ENCODE data around the gene EFNA2. TPM values are rescaled to one million over a fixed set of nuclear protein-coding genes. Genes with fewer than 3 reads are reported as not detected.

The EFNA2 gene
- total RNA-seq, 1 experiment from 2014 or later, result 11.4 TPM

DNA sequence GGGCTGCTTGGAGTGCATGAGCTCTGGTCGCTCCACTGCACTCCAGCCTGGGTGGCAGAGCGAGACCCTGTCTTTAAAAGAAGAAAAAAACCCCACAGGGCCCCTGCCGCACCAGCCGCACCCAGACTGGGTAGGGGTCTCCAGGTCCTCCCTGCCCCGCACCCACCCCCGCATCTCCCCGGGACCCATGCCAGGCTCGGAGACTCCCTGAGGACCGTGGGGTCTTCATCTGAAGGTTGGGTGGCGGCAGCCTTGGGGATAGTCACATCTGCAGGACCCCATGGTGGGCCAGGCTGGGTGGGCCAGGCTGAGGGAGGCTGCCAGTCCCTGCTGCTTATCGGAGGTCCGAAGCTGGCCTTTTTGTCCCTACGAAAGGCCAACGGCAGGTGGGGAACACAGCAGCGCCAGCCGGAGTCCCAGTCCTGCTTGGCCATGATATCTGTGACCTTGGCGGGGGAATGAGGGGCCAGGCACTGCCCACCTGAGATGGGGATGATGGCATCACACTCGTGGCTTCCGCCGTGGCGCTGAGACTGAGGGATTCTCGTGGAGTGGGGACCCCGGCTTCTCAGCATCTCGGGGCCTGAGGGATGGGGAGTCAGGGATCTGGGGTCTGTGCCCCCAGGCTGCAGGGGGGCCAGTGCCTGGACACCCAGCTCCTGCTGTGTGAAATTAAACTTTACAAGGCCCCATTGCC lies 11.1 kb downstream of the EFNA2 start:
- CTCF ChIA-PET, result no interaction called here
- peaks cover 8% of the 10 kb centered on the region for H3K27me3 Mint-ChIP-seq (ENCODE audit: low read depth)
- H3K4me1 Mint-ChIP-seq, result peaks cover 3% of the 10 kb centered on the region; the same call in 1 of the 2 replicates
- no peak for ATAC-seq
- TF ChIP-seq TEAD4 (CRISPR knock-in tag; IDR thresholded peaks at IDR 0.05) (no peak), PRRX2 (CRISPR knock-in tag; IDR thresholded peaks at IDR 0.05) (no peak), ELF4 (CRISPR knock-in tag; IDR thresholded peaks at IDR 0.05; ENCODE audit: low read depth) (no peak), ATF1 (CRISPR knock-in tag; IDR thresholded peaks at IDR 0.05) (no peak), ZNF671 (CRISPR knock-in tag; IDR thresholded peaks at IDR 0.05) (no peak), HMGA2 (CRISPR knock-in tag; IDR thresholded peaks at IDR 0.05) (no peak), ETV6 (CRISPR knock-in tag; IDR thresholded peaks at IDR 0.05) (no peak), ZNF416 (CRISPR knock-in tag; IDR thresholded peaks at IDR 0.05) (no peak), FOXP1 (CRISPR knock-in tag; IDR thresholded peaks at IDR 0.05; ENCODE audit: borderline replicate concordance) (no peak), JUN (CRISPR knock-in tag; IDR thresholded peaks at IDR 0.05) (no peak), ZNF396 (CRISPR knock-in tag; IDR thresholded peaks at IDR 0.05; ENCODE audit: borderline replicate concordance) (no peak), ZNF423 (CRISPR knock-in tag; IDR thresholded peaks at IDR 0.05) (no peak)
- TF ChIP-seq, protein P1, sequence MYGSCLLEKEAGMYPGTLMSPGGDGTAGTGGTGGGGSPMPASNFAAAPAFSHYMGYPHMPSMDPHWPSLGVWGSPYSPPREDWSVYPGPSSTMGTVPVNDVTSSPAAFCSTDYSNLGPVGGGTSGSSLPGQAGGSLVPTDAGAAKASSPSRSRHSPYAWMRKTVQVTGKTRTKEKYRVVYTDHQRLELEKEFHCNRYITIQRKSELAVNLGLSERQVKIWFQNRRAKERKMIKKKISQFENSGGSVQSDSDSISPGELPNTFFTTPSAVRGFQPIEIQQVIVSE (CRISPR knock-in tag; IDR thresholded peaks at IDR 0.05; ENCODE audit: borderline replicate concordance), result no peak
- TF ChIP-seq, protein P2, sequence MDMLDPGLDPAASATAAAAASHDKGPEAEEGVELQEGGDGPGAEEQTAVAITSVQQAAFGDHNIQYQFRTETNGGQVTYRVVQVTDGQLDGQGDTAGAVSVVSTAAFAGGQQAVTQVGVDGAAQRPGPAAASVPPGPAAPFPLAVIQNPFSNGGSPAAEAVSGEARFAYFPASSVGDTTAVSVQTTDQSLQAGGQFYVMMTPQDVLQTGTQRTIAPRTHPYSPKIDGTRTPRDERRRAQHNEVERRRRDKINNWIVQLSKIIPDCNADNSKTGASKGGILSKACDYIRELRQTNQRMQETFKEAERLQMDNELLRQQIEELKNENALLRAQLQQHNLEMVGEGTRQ (CRISPR knock-in tag; IDR thresholded peaks at IDR 0.05), result no peak
- TF ChIP-seq, protein P3, sequence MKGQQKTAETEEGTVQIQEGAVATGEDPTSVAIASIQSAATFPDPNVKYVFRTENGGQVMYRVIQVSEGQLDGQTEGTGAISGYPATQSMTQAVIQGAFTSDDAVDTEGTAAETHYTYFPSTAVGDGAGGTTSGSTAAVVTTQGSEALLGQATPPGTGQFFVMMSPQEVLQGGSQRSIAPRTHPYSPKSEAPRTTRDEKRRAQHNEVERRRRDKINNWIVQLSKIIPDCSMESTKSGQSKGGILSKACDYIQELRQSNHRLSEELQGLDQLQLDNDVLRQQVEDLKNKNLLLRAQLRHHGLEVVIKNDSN (CRISPR knock-in tag; IDR thresholded peaks at IDR 0.05), result no peak
- TF ChIP-seq, protein P4, sequence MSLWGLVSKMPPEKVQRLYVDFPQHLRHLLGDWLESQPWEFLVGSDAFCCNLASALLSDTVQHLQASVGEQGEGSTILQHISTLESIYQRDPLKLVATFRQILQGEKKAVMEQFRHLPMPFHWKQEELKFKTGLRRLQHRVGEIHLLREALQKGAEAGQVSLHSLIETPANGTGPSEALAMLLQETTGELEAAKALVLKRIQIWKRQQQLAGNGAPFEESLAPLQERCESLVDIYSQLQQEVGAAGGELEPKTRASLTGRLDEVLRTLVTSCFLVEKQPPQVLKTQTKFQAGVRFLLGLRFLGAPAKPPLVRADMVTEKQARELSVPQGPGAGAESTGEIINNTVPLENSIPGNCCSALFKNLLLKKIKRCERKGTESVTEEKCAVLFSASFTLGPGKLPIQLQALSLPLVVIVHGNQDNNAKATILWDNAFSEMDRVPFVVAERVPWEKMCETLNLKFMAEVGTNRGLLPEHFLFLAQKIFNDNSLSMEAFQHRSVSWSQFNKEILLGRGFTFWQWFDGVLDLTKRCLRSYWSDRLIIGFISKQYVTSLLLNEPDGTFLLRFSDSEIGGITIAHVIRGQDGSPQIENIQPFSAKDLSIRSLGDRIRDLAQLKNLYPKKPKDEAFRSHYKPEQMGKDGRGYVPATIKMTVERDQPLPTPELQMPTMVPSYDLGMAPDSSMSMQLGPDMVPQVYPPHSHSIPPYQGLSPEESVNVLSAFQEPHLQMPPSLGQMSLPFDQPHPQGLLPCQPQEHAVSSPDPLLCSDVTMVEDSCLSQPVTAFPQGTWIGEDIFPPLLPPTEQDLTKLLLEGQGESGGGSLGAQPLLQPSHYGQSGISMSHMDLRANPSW (CRISPR knock-in tag; conservative IDR thresholded peaks at IDR 0.05; ENCODE audit: low read depth), result no peak
- TF ChIP-seq, protein P5, sequence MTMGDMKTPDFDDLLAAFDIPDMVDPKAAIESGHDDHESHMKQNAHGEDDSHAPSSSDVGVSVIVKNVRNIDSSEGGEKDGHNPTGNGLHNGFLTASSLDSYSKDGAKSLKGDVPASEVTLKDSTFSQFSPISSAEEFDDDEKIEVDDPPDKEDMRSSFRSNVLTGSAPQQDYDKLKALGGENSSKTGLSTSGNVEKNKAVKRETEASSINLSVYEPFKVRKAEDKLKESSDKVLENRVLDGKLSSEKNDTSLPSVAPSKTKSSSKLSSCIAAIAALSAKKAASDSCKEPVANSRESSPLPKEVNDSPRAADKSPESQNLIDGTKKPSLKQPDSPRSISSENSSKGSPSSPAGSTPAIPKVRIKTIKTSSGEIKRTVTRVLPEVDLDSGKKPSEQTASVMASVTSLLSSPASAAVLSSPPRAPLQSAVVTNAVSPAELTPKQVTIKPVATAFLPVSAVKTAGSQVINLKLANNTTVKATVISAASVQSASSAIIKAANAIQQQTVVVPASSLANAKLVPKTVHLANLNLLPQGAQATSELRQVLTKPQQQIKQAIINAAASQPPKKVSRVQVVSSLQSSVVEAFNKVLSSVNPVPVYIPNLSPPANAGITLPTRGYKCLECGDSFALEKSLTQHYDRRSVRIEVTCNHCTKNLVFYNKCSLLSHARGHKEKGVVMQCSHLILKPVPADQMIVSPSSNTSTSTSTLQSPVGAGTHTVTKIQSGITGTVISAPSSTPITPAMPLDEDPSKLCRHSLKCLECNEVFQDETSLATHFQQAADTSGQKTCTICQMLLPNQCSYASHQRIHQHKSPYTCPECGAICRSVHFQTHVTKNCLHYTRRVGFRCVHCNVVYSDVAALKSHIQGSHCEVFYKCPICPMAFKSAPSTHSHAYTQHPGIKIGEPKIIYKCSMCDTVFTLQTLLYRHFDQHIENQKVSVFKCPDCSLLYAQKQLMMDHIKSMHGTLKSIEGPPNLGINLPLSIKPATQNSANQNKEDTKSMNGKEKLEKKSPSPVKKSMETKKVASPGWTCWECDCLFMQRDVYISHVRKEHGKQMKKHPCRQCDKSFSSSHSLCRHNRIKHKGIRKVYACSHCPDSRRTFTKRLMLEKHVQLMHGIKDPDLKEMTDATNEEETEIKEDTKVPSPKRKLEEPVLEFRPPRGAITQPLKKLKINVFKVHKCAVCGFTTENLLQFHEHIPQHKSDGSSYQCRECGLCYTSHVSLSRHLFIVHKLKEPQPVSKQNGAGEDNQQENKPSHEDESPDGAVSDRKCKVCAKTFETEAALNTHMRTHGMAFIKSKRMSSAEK (CRISPR knock-in tag; IDR thresholded peaks at IDR 0.05; ENCODE audit: borderline replicate concordance), result no peak
- TF ChIP-seq, protein P6, sequence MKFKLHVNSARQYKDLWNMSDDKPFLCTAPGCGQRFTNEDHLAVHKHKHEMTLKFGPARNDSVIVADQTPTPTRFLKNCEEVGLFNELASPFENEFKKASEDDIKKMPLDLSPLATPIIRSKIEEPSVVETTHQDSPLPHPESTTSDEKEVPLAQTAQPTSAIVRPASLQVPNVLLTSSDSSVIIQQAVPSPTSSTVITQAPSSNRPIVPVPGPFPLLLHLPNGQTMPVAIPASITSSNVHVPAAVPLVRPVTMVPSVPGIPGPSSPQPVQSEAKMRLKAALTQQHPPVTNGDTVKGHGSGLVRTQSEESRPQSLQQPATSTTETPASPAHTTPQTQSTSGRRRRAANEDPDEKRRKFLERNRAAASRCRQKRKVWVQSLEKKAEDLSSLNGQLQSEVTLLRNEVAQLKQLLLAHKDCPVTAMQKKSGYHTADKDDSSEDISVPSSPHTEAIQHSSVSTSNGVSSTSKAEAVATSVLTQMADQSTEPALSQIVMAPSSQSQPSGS (CRISPR knock-in tag; IDR thresholded peaks at IDR 0.05; ENCODE audit: borderline replicate concordance, low read depth), result no peak
- H3K27ac Mint-ChIP-seq, result no peak overlapping the region
- H3K4me3 Mint-ChIP-seq, result no peak overlapping the region
- DNase-seq (ENCODE audit: low spot score), result no peak
- POLR2A ChIA-PET, result no interaction called here
- H3K9me3 Mint-ChIP-seq, result no peaks in the 10 kb centered on the region
- H3K36me3 Mint-ChIP-seq, result no peaks in the 10 kb centered on the region

Measured in WTC11 (cell line).